HCT116 (cell line): ENCODE data around the gene NCAPH2. TPM values are rescaled to one million over a fixed set of nuclear protein-coding genes. Genes with fewer than 3 reads are reported as not detected.
A peak's percentile ranks its signal among the peaks of the same experiment; 100 is the strongest.

Experiments used
- ATAC-seq: fragments of 200-7000 bp; cut with Tn5 transposase; 2 replicates; pipeline ENCODE4 v1.9.1; 2020; ENCODE audit warnings: mild to moderate bottlenecking, moderate library complexity
- BruUV-seq: library from RNA; stranded (reverse); fragments of 400-500 nt; replicated peaks from 2 replicates; lab custom pipeline; 2021; lab: Mats Ljungman, UMichigan
- CTCF ChIA-PET: fragments of 300-600 bp; sonication (Branson Sonifier 250); formaldehyde crosslinking; loops from one replicate; lab custom pipeline; 2021; ENCODE audit warnings: antibody characterized with exemption; lab: Charles Lee
- POLR2A ChIA-PET: fragments of 300-600, 350-600 bp; sonication (Branson Sonifier 250); formaldehyde crosslinking; loops from one replicate; lab custom pipeline; 2021; ENCODE audit warnings: antibody characterized with exemption; lab: Charles Lee
- RAD21 ChIA-PET, 2 experiments: fragments of 300-600 bp; sonication (Branson Sonifier 250); formaldehyde crosslinking; loops; one replicate each; lab custom pipeline; 2023; ENCODE audit warnings: low total read pairs in 2 of 2; ENCODE audit not compliant: uncharacterized antibody in 2 of 2, unreplicated experiment in 2 of 2, low non-redundant PET in 1 of 2; lab: Charles Lee
- DNase-seq: peaks from one replicate; pipeline ENCODE4 v3.0.0-alpha.2; 2010; ENCODE audit warnings: low read depth, low spot score
- H2AFZ ChIP-seq: fragments of 200-600 bp; shearing (Covaris generic), sonication (generic); 2 replicates; pipeline ENCODE4 v1.6.1; 2017; ENCODE audit warnings: low read depth, mixed run types, mixed read lengths, antibody characterized with exemption, low read length; ENCODE audit not compliant: poor library complexity, severe bottlenecking
- H3K27ac ChIP-seq: 2 replicates; pipeline ENCODE4 v1.5.1; 2012; ENCODE audit warnings: low read depth, low read length
- H3K27me3 ChIP-seq: fragments of 200-600 bp; sonication (generic); 2 replicates; pipeline ENCODE4 v1.6.1; 2016; ENCODE audit warnings: mixed run types, low read length, mixed read lengths; ENCODE audit not compliant: insufficient read depth
- H3K36me3 ChIP-seq, 2 experiments: fragments of 200-500 bp in 1 of 2; fragments of 200-600 bp in 1 of 2; sonication (Bioruptor generic) in 1 of 2; sonication (generic) in 1 of 2; 2 replicates each; pipeline versions ENCODE4 v1.5.1 to v1.6.1; 2014 to 2016; ENCODE audit warnings: low read length in 2 of 2, inconsistent platforms in 1 of 2, mixed read lengths in 1 of 2, mixed run types in 1 of 2; ENCODE audit not compliant: insufficient read depth in 2 of 2, control insufficient read depth in 1 of 2
- H3K4me1 ChIP-seq, 2 experiments: fragments of 200-600 bp in 1 of 2; sonication (generic) in 1 of 2; 2 replicates each; pipeline versions ENCODE4 v1.5.1 to v1.6.1; 2012 to 2017; ENCODE audit warnings: low read length in 2 of 2, inconsistent platforms in 1 of 2, mild to moderate bottlenecking in 1 of 2, mixed read lengths in 1 of 2, mixed run types in 1 of 2, moderate library complexity in 1 of 2; ENCODE audit not compliant: insufficient read depth in 2 of 2, control insufficient read depth in 1 of 2
- H3K4me2 ChIP-seq: fragments of 200-600 bp; sonication (generic); 2 replicates; pipeline ENCODE4 v1.6.1; 2017; ENCODE audit warnings: mixed run types, low read length, mixed read lengths
- H3K4me3 ChIP-seq, 2 experiments: fragments of 200-600 bp in 1 of 2; sonication (generic) in 1 of 2; replicated peaks in 1 of 2; 2 replicates each; pipeline ENCODE4 v1.5.1; 2011 to 2016; ENCODE audit warnings: low read length in 2 of 2, control low read depth in 1 of 2, low read depth in 1 of 2, mild to moderate bottlenecking in 1 of 2, mixed read lengths in 1 of 2, mixed run types in 1 of 2
- H3K79me2 ChIP-seq: fragments of 200-600 bp; sonication (generic); 2 replicates; pipeline ENCODE4 v1.6.1; 2017; ENCODE audit warnings: mild to moderate bottlenecking, mixed run types, low read length, moderate library complexity, mixed read lengths; ENCODE audit not compliant: insufficient read depth
- H3K9ac ChIP-seq: fragments of 200-600 bp; sonication (generic); 2 replicates; pipeline ENCODE4 v1.6.1; 2016; ENCODE audit warnings: low read length, mixed read lengths
- H3K9me2 ChIP-seq: fragments of 200-600 bp; sonication (generic), shearing (Covaris generic); 2 replicates; pipeline ENCODE4 v1.6.1; 2017; ENCODE audit warnings: mixed run types, mild to moderate bottlenecking, moderate library complexity; ENCODE audit not compliant: insufficient read depth
- H3K9me3 ChIP-seq, 2 experiments: fragments of 200-500 bp in 1 of 2; fragments of 200-600 bp in 1 of 2; sonication (Bioruptor generic) in 1 of 2; sonication (generic) in 1 of 2; 2 replicates each; pipeline ENCODE4 v1.6.1; 2014 to 2017; ENCODE audit warnings: low read length in 2 of 2, mixed read lengths in 2 of 2, inconsistent platforms in 1 of 2, low read depth in 1 of 2, mild to moderate bottlenecking in 1 of 2, mixed run types in 1 of 2, moderate library complexity in 1 of 2; ENCODE audit not compliant: control insufficient read depth in 1 of 2, insufficient read depth in 1 of 2
- H4K20me1 ChIP-seq: fragments of 200-600 bp; sonication (generic), shearing (Covaris generic); 2 replicates; pipeline ENCODE4 v1.6.1; 2017; ENCODE audit warnings: mixed run types, mild to moderate bottlenecking, moderate library complexity; ENCODE audit not compliant: insufficient read depth
- CBX3 ChIP-seq: IDR thresholded peaks from 2 replicates; pipeline ENCODE4 v1.6.1; 2012; ENCODE audit warnings: low read depth
- CEBPB ChIP-seq: IDR thresholded peaks from 2 replicates; pipeline ENCODE4 v1.6.1; 2012; ENCODE audit warnings: low read depth
- EGR1 ChIP-seq: IDR thresholded peaks from 2 replicates; pipeline ENCODE4 v1.6.1; 2012; ENCODE audit warnings: low read depth
- ELF1 ChIP-seq: IDR thresholded peaks from 2 replicates; pipeline ENCODE4 v1.6.1; 2012; ENCODE audit warnings: low read depth, borderline replicate concordance
- EZH2phosphoT487 ChIP-seq: fragments of 200-600 bp; IDR thresholded peaks from 2 replicates; pipeline ENCODE4 v1.6.1; 2018; ENCODE audit warnings: antibody characterized with exemption, borderline replicate concordance
- FOSL1 ChIP-seq: IDR thresholded peaks from 2 replicates; pipeline ENCODE4 v1.6.1; 2012; ENCODE audit warnings: low read depth
- POLR2A ChIP-seq: IDR thresholded peaks from 2 replicates; pipeline ENCODE4 v1.7.0; 2011; ENCODE audit warnings: borderline replicate concordance; ENCODE audit not compliant: insufficient read depth, insufficient read length; ENCODE audit errors: extremely low read depth
- RAD21 ChIP-seq: IDR thresholded peaks from 2 replicates; pipeline ENCODE4 v1.6.1; 2012; ENCODE audit warnings: low read depth, mild to moderate bottlenecking
- SIN3A ChIP-seq: IDR thresholded peaks from 2 replicates; pipeline ENCODE4 v1.6.1; 2012; ENCODE audit warnings: low read depth
- SRF ChIP-seq: IDR thresholded peaks from 2 replicates; pipeline ENCODE4 v1.6.1; 2012; ENCODE audit warnings: low read depth
- YY1 ChIP-seq: IDR thresholded peaks from 2 replicates; pipeline ENCODE4 v1.6.1; 2011; ENCODE audit warnings: low read length, low read depth, moderate library complexity, mild to moderate bottlenecking; ENCODE audit not compliant: insufficient replicate concordance; ENCODE audit errors: extremely low read depth
- ZNF274 ChIP-seq: fragments of 200-500 bp; sonication (Bioruptor generic); IDR thresholded peaks from 2 replicates; pipeline ENCODE4 v1.6.1; 2014; ENCODE audit warnings: mild to moderate bottlenecking, low read depth, low read length, inconsistent platforms
- intact Hi-C: fragments of 100-400 bp; cut with micrococcal nuclease; formaldehyde crosslinking; loops from 2 replicates; pipeline ENCODE4 v1.10.0; 2022
- total RNA-seq: library from RNA; stranded (reverse); gene quantifications from one replicate; pipeline ENCODE4 v1.2.1, GENCODE V29; 2021; ENCODE audit not compliant: unreplicated experiment
- TF ChIP-seq, protein P1 (sequence below): IDR thresholded peaks from 2 replicates; pipeline ENCODE4 v1.6.1; 2012
- TF ChIP-seq, protein P2 (sequence below): IDR thresholded peaks from 2 replicates; pipeline ENCODE4 v1.6.1; 2011; ENCODE audit warnings: mild to moderate bottlenecking, low read length, moderate library complexity; ENCODE audit not compliant: insufficient replicate concordance; ENCODE audit errors: extremely low read depth
- TF ChIP-seq, protein P3 (sequence below): IDR thresholded peaks from 2 replicates; pipeline ENCODE4 v1.6.1; 2012

The NCAPH2 gene
- total RNA-seq, 1 experiment from 2014 or later = 99.1 TPM

DNA sequence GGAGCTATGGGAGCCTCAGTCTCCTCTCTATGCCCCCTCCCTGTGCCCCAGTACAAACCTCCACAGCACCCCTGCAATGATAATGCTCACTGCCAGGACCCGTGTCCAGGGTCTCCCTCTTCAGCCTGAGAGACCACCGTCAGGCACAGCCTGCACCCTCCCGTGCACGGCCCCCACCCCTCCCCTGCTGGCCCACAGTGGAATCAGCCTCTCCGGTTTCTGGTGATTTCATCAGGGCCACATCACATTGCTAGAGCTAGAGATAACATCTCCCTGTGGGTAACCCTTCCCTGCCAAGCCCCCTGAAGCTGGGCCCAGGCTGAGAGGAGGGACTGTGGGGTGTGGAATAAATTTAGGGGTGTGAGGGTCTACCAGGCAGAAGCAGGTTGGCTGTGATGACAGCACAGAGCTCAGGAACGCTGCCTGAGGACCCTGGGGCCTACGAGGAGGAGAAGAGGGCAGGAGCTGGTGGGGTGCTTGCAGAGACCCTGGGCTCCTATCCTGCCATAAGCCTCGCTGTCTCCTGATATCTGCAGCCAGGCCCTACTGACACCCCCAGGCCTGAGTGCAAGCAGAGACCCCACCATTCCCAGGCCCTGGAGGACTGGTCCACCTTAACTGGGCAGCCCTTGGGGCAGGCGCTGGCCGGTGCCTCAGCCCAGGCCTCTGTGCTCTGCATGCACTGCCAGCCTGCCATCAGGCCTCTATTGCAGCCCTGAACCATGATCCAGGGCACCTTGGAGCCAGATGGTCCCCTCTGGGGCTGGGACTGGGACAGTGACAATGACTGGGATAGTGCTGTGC is 37.7 kb downstream of the NCAPH2 start, which contains the start of gene KLHDC7B:
TSS of gene KLHDC7B (plus strand) at position 378 of the 804 bp plus-strand sequence. CDS start at position 723, 345 bp downstream.
- Histone ChIP-seq H2AFZ (peak within 1 kb of the TSS; percentile 94), H3K4me3 (no peak within 1 kb of the TSS), H3K36me3 (no peaks in the 10 kb centered on the region), H3K79me2 (no peaks in the 10 kb centered on the region), H3K9me3 (no peaks in the 10 kb centered on the region), H4K20me1 (no peaks in the 10 kb centered on the region)
- BruUV-seq = no TSS peak
- RAD21 ChIA-PET = no interaction called here
- no peak for DNase-seq
- TF ChIP-seq EZH2phosphoT487 = no peak
- TF ChIP-seq YY1 = peak; percentile 6
- TF ChIP-seq, all 23 proteins: peak for 1
- peaks cover 13 to 34% of the 10 kb centered on the region in 2 experiments; a peak in 3 of 4 replicates for H3K4me1 ChIP-seq
- ChIA-PET POLR2A (interaction anchor here (0.8 to 1.9 kb wide), 6 partner anchors 9 to 149 kb away, joined by 3 to 7 read pairs (median 6); partner anchors contain the start of gene TYMP), CTCF (interaction anchor here (0.8 to 1.8 kb wide), 3 partner anchors 10 to 20 kb away, joined by 3 to 6 read pairs (median 3); partner anchors contain the start of genes SCO2 and SYCE3)
- peak within 1 kb of the TSS; percentile 27; the same call in 1 of the 2 replicates for H3K27ac ChIP-seq
- no peaks in the 10 kb centered on the region for H3K9me2 ChIP-seq
- ATAC-seq = no peak
- intact Hi-C loops = no loop called here
- peak within 1 kb of the TSS; percentile 53; the same call in 1 of the 2 replicates for H3K9ac ChIP-seq
- peak within 1 kb of the TSS; percentile 77 for H3K4me2 ChIP-seq
- no peaks in the 10 kb centered on the region for H3K27me3 ChIP-seq

DNA sequence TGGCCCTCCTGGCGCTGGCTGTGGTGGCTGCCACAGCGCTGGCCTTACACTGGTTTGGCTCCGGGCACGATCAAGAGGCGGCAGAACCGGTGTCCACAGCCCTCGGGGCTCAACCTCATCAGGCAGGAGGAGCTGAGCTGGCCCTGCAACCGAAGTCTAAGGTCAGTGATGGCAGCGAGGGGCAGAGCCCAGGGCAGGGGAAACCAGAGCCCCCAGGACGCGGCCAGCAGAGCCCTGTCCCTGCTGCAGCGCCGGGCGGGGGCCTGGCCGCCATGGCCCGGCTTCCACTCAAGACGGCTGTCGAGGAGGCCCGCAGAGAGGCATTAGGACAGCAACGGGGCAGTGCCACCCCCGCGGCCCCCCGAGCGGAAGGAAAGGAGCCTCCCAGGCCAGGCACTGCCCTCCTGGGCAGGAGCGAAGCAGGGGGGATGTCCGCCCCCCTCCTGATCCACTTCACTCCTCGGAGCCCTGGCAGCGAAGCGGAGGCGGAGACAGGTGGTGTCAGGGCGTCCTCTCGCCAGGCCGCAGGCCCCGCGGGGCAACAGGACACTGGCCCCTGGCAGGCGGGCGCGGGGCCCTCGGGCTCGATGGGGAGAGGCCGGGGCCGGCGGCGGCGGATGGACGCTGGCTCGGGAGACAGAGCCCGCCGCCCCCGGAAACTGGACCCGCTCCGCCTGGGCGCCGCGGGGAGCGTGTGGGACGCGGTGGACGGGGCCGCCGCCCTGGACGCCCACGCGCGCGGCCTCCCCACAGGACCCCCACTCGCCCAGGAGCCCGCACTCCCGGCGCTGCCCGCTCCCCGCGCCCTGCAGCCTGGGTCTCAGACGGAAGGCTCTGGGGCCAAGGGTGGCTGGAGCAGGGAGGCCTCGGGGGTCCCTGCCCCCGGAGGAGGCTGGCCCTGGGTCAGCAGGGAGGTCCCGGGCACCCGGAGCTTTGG is 38.6 kb downstream of the NCAPH2 start:
- Histone ChIP-seq H3K4me2 (no peak overlapping the region), H2AFZ (no peak overlapping the region), H3K4me3 (no peak overlapping the region), H3K79me2 (no peaks in the 10 kb centered on the region), H3K9me2 (no peaks in the 10 kb centered on the region), H3K27ac (no peak overlapping the region), H3K4me1 (peaks cover 11 to 26% of the 10 kb centered on the region in 2 experiments; a peak in 3 of 4 replicates), H3K36me3 (no peaks in the 10 kb centered on the region), H3K27me3 (no peaks in the 10 kb centered on the region), H4K20me1 (no peaks in the 10 kb centered on the region), H3K9me3 (no peaks in the 10 kb centered on the region), H3K9ac (no peak overlapping the region)
- CTCF ChIA-PET = interaction anchor here (0.7 to 1.8 kb wide), 3 partner anchors 16 to 21 kb away, joined by 3 to 6 read pairs (median 5); partner anchors contain the start of genes SCO2 and SYCE3
- intact Hi-C loops = no loop called here
- POLR2A ChIA-PET = interaction anchor here (1.2 to 1.9 kb wide), 3 partner anchors 8 to 17 kb away, joined by 5 to 7 read pairs (median 7); partner anchors contain the start of gene TYMP
- RAD21 ChIA-PET = no interaction called here
- no TSS peak for BruUV-seq
- DNase-seq (no peak), ATAC-seq (no peak)
- no peak for TF ChIP-seq CEBPB
- no peak for TF ChIP-seq POLR2A
- TF ChIP-seq, protein P1, sequence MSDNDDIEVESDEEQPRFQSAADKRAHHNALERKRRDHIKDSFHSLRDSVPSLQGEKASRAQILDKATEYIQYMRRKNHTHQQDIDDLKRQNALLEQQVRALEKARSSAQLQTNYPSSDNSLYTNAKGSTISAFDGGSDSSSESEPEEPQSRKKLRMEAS = no peak
- TF ChIP-seq ELF1 = no peak
- no peak for TF ChIP-seq CBX3
- no peak for TF ChIP-seq ZNF274
- TF ChIP-seq RAD21 = no peak
- no peak for TF ChIP-seq SRF
- TF ChIP-seq, protein P2, sequence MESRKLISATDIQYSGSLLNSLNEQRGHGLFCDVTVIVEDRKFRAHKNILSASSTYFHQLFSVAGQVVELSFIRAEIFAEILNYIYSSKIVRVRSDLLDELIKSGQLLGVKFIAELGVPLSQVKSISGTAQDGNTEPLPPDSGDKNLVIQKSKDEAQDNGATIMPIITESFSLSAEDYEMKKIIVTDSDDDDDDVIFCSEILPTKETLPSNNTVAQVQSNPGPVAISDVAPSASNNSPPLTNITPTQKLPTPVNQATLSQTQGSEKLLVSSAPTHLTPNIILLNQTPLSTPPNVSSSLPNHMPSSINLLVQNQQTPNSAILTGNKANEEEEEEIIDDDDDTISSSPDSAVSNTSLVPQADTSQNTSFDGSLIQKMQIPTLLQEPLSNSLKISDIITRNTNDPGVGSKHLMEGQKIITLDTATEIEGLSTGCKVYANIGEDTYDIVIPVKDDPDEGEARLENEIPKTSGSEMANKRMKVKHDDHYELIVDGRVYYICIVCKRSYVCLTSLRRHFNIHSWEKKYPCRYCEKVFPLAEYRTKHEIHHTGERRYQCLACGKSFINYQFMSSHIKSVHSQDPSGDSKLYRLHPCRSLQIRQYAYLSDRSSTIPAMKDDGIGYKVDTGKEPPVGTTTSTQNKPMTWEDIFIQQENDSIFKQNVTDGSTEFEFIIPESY = no peak
- TF ChIP-seq SIN3A = no peak
- TF ChIP-seq, protein P3, sequence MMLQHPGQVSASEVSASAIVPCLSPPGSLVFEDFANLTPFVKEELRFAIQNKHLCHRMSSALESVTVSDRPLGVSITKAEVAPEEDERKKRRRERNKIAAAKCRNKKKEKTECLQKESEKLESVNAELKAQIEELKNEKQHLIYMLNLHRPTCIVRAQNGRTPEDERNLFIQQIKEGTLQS = no peak
- TF ChIP-seq EGR1 = no peak
- no peak for TF ChIP-seq FOSL1
- TF ChIP-seq EZH2phosphoT487 = no peak
